A549 (cell line): ENCODE results near the gene SLC16A10. TPM values are rescaled to one million over a fixed set of nuclear protein-coding genes. Genes with fewer than 3 reads are reported as not detected.

ENCODE experiments used
- ATAC-seq, 2 experiments: fragments of 200-7000 bp in 1 of 2; fragments of >200 bp in 1 of 2; cut with Nextera tagmentation in 1 of 2; cut with Tn5 transposase in 1 of 2; 3 replicates each; pipeline versions ENCODE4 v1.8.0 to v1.9.1; 2018 to 2020; ENCODE audit warnings: mild to moderate bottlenecking in 1 of 2, moderate library complexity in 1 of 2
- CTCF ChIA-PET: fragments of 300-600 bp; sonication (Branson Sonifier 250); formaldehyde crosslinking; extraction: SDS; loops from one replicate; lab custom pipeline; 2021; ENCODE audit warnings: antibody characterized with exemption, inconsistent platforms; lab: Yijun Ruan, JAX
- POLR2A ChIA-PET: fragments of 350-600 bp; formaldehyde crosslinking; extraction: SDS; loops from one replicate; lab custom pipeline; 2021; ENCODE audit warnings: antibody characterized with exemption, inconsistent platforms; lab: Yijun Ruan, JAX
- DNase-seq, 2 experiments: peaks; one replicate each; pipeline versions ENCODE4 v3.0.0 to v3.0.0-alpha.2; 2011 to 2016; ENCODE audit warnings: low read depth in 1 of 2, low spot score in 1 of 2
- FAIRE-seq: peaks from 2 replicates; lab custom pipeline; 2011; peaks lifted over from hg19 to GRCh38; lab: Jason Lieb, UNC
- H3K27ac ChIP-seq, 2 experiments: fragments of >200 bp; sonication (Bioruptor Twin); formaldehyde crosslinking; 3 replicates each; pipeline ENCODE4 v1.5.1; 2016 to 2017
- H3K4me1 ChIP-seq: fragments of >200 bp; sonication (Bioruptor Twin); formaldehyde crosslinking; 3 replicates; pipeline ENCODE4 v1.6.1; 2016
- H3K4me2 ChIP-seq: fragments of >200 bp; sonication (Bioruptor Twin); formaldehyde crosslinking; 3 replicates; pipeline ENCODE4 v1.6.1; 2016
- H3K4me3 ChIP-seq: fragments of >200 bp; sonication (Bioruptor Twin); formaldehyde crosslinking; 3 replicates; pipeline ENCODE4 v1.5.1; 2016
- H3K9me3 ChIP-seq: fragments of >200 bp; sonication (Bioruptor Twin); formaldehyde crosslinking; 3 replicates; pipeline ENCODE4 v1.6.1; 2016
- CHD4 ChIP-seq: fragments of 200-600 bp; sonication (generic); IDR thresholded peaks from 2 replicates; pipeline ENCODE4 v1.6.1; 2016; ENCODE audit warnings: antibody characterized with exemption, mild to moderate bottlenecking, borderline replicate concordance
- EHF ChIP-seq: fragments of 250-450 bp; sonication (Bioruptor Pico); IDR thresholded peaks from 2 replicates; pipeline ENCODE4 v1.5.0; 2020; ENCODE audit warnings: mild to moderate bottlenecking
- EHMT2 ChIP-seq: fragments of 200-600 bp; sonication (generic); IDR thresholded peaks from 2 replicates; pipeline ENCODE4 v1.6.1; 2016; ENCODE audit warnings: antibody characterized with exemption, low read depth, mild to moderate bottlenecking, moderate library complexity
- EP300 ChIP-seq, 2 experiments: fragments of >200 bp; sonication (Bioruptor Twin); formaldehyde crosslinking; IDR thresholded peaks; 2 replicates in 1 of 2; 3 replicates in 1 of 2; pipeline ENCODE4 v1.6.1; 2016 to 2017
- HOXA7 ChIP-seq: fragments of 250-450 bp; sonication (Bioruptor Pico); IDR thresholded peaks from 2 replicates; pipeline ENCODE4 v1.5.0; 2020; ENCODE audit warnings: mild to moderate bottlenecking, moderate library complexity
- KDM1A ChIP-seq: fragments of 200-600 bp; sonication (generic); IDR thresholded peaks from 2 replicates; pipeline ENCODE4 v1.6.1; 2016; ENCODE audit warnings: low read depth, mild to moderate bottlenecking
- MAFK ChIP-seq: fragments of 450-650 bp; IDR thresholded peaks from 2 replicates; pipeline ENCODE4 v1.6.1; 2014; ENCODE audit not compliant: partially characterized antibody
- NPAS2 ChIP-seq: fragments of 250-450 bp; sonication (Bioruptor Pico); IDR thresholded peaks from 2 replicates; pipeline ENCODE4 v1.8.0; 2022; ENCODE audit warnings: mild to moderate bottlenecking, moderate library complexity, borderline replicate concordance
- PHF8 ChIP-seq: fragments of 200-600 bp; sonication (generic); IDR thresholded peaks from 2 replicates; pipeline ENCODE4 v1.6.1; 2016; ENCODE audit warnings: low read depth, mild to moderate bottlenecking, antibody characterized with exemption, moderate library complexity, borderline replicate concordance
- RAD21 ChIP-seq, 2 experiments: fragments of >200 bp in 1 of 2; sonication (Bioruptor Twin) in 1 of 2; formaldehyde crosslinking in 1 of 2; IDR thresholded peaks in 1 of 2; conservative IDR thresholded peaks in 1 of 2; 2 replicates in 1 of 2; 3 replicates in 1 of 2; pipeline ENCODE4 v1.6.1; 2012 to 2018; ENCODE audit warnings: inconsistent platforms in 1 of 2
- SMC3 ChIP-seq: fragments of >200 bp; sonication (Bioruptor Twin); formaldehyde crosslinking; IDR thresholded peaks from 3 replicates; pipeline ENCODE4 v1.6.1; 2018; ENCODE audit warnings: inconsistent platforms
- SREBF2 ChIP-seq: fragments of 450-650 bp; IDR thresholded peaks from 2 replicates; pipeline ENCODE4 v1.6.1; 2014; ENCODE audit warnings: mild to moderate bottlenecking, moderate library complexity
- ZC3H11A ChIP-seq: fragments of 450-650 bp; IDR thresholded peaks from 2 replicates; pipeline ENCODE4 v1.6.1; 2014; ENCODE audit warnings: antibody characterized with exemption, mild to moderate bottlenecking
- ZNF302 ChIP-seq: fragments of 250-450 bp; sonication (Bioruptor Pico); IDR thresholded peaks from 2 replicates; pipeline ENCODE4 v1.9.0; 2021; ENCODE audit warnings: inconsistent platforms, mild to moderate bottlenecking, moderate library complexity
- WGBS: methylation state at CpG from one replicate; pipeline ENCODE4 v1.1.6; 2017; ENCODE audit errors: missing lambda C conversion rate; 5-methylcytosine and 5-hydroxymethylcytosine counted together
- polyA plus RNA-seq, 4 experiments: library from polyadenylated mRNA; depleted of rRNA in 3 of 4; stranded (reverse); fragments of >200 nt; fragmentation: RNase III in 1 of 4; extraction: RNeasy Plus Mini Kit Qiagen cat#74134 plus additional on column Dnase treatment in 1 of 4; gene quantifications; 2 replicates in 3 of 4; 3 replicates in 1 of 4; pipeline ENCODE4 v1.2.3, GENCODE V29; 2011 to 2017
- TF ChIP-seq, protein P1 (sequence below): fragments of >200 bp; sonication (Bioruptor Twin); formaldehyde crosslinking; IDR thresholded peaks from 3 replicates; pipeline ENCODE4 v1.5.1; 2016
- TF ChIP-seq, protein P2 (sequence below): fragments of 150-350 bp; IDR thresholded peaks from 2 replicates; pipeline ENCODE4 v1.6.1; 2014; ENCODE audit warnings: low read depth, mild to moderate bottlenecking, low read length
- TF ChIP-seq, protein P3 (sequence below): IDR thresholded peaks from 2 replicates; pipeline ENCODE4 v1.6.1; 2012
- TF ChIP-seq, protein P4 (sequence below): fragments of 250-450 bp; sonication (Bioruptor Pico); IDR thresholded peaks from 2 replicates; pipeline ENCODE4 v1.5.0; 2021; ENCODE audit warnings: mild to moderate bottlenecking, moderate library complexity, borderline replicate concordance

The SLC16A10 gene
- polyA plus RNA-seq, 2 of the 4 experiments (the other 2 are of a cell fraction), result 0.27 to 1.00 TPM

DNA sequence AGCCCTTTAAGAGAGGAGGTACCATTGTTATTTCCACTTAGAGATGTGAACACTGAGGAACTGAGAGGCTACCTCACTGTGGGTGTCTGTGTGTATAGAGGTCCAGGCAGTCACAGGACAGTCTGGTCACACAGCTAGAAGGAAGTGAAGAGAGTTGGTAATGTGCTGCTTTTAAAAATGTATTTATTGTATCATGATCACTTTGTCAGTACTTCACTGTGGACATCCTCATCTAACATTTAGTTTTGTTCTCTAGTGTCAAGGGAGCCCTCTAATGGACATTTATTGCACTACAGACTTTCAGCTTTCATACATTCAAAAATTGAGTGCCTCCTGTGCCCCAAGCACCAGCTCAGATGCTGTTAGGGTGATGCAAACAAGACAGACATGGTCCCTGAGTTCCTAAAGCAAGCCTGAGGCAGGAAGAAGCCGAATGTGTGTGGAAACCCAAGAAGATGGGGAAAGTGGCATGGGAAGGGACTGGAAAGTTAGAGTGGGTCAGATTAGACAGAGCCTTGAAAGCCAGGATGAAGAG is 123.0 kb downstream of the SLC16A10 start:
- Histone ChIP-seq H3K27ac (no peak overlapping the region), H3K4me2 (no peak overlapping the region), H3K4me3 (no peak overlapping the region), H3K9me3 (no peaks in the 10 kb centered on the region), H3K4me1 (no peaks in the 10 kb centered on the region)
- no peak for FAIRE-seq
- DNase-seq, result peak; percentile 51 to 54
- TF ChIP-seq SMC3, result peak; percentile 71
- peak; percentile 73 to 74 for TF ChIP-seq RAD21 (conservative IDR thresholded peaks at IDR 0.05 in 1 of 2, IDR thresholded peaks at IDR 0.05 in 1 of 2)
- TF ChIP-seq, protein P1, sequence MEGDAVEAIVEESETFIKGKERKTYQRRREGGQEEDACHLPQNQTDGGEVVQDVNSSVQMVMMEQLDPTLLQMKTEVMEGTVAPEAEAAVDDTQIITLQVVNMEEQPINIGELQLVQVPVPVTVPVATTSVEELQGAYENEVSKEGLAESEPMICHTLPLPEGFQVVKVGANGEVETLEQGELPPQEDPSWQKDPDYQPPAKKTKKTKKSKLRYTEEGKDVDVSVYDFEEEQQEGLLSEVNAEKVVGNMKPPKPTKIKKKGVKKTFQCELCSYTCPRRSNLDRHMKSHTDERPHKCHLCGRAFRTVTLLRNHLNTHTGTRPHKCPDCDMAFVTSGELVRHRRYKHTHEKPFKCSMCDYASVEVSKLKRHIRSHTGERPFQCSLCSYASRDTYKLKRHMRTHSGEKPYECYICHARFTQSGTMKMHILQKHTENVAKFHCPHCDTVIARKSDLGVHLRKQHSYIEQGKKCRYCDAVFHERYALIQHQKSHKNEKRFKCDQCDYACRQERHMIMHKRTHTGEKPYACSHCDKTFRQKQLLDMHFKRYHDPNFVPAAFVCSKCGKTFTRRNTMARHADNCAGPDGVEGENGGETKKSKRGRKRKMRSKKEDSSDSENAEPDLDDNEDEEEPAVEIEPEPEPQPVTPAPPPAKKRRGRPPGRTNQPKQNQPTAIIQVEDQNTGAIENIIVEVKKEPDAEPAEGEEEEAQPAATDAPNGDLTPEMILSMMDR, result peak; percentile 66
- TF ChIP-seq, protein P2, sequence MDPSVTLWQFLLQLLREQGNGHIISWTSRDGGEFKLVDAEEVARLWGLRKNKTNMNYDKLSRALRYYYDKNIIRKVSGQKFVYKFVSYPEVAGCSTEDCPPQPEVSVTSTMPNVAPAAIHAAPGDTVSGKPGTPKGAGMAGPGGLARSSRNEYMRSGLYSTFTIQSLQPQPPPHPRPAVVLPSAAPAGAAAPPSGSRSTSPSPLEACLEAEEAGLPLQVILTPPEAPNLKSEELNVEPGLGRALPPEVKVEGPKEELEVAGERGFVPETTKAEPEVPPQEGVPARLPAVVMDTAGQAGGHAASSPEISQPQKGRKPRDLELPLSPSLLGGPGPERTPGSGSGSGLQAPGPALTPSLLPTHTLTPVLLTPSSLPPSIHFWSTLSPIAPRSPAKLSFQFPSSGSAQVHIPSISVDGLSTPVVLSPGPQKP, result no peak
- ChIA-PET CTCF (interaction anchor here (0.6 to 4.0 kb wide), 20 partner anchors 9 to 199 kb away, joined by 3 to 31 read pairs (median 6); a partner anchor contains a TSS), POLR2A (interaction anchor here (0.6 kb wide), 1 partner anchor 200 kb away, joined by 3 read pairs; no protein-coding TSS in a partner anchor)
- ATAC-seq, result peak; percentile 78 to 85; a peak in 5 of 6 replicates
- 0% methylated on average over 1 of the region's 1 CpG for WGBS

DNA sequence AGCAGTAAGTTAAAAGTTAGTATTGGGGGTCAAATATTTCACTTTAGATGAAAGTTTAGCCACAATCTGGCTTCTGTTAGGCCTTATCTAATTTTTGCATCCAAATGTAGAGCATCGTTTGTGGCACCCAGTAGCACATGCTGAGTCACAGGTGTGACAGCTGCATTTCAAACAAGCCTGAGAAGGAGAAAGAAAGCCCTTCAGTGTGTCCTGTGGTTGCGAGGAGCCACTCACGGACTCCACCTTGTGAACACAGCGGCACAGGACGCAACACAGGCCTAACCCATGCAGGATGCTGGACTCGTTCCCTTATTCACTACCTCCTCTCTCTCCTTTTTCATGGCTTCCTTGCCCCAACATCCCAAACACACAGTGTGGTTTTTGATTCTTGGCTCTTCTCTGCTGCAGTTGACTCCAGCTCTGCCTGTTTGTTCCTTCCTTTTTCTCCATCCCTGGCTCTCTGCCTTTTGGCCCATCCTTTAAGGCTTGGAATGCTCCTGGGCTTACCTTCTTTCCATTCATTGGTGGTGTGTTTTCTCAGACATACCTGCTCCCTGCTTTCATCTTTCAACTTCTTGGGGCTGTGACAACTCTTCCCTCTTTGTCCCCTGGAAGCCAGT is 124.2 kb downstream of the SLC16A10 start:
- CTCF ChIA-PET, result interaction anchor here (2.7 to 4.0 kb wide), 2 partner anchors 8 to 153 kb away, joined by 15 to 31 read pairs; no protein-coding TSS in a partner anchor
- Histone ChIP-seq H3K9me3 (no peaks in the 10 kb centered on the region), H3K27ac (no peak overlapping the region), H3K4me3 (no peak overlapping the region), H3K4me1 (no peaks in the 10 kb centered on the region), H3K4me2 (no peak overlapping the region)
- DNase-seq, result no peak
- POLR2A ChIA-PET, result no interaction called here
- WGBS, result 75% methylated on average over 6 of the region's 6 CpGs
- TF ChIP-seq EP300 (IDR thresholded peaks at IDR 0.05), result no peak
- no peak for TF ChIP-seq KDM1A
- TF ChIP-seq ZNF302 (CRISPR knock-in tag), result no peak
- no peak for FAIRE-seq
- ATAC-seq, result no peak

DNA sequence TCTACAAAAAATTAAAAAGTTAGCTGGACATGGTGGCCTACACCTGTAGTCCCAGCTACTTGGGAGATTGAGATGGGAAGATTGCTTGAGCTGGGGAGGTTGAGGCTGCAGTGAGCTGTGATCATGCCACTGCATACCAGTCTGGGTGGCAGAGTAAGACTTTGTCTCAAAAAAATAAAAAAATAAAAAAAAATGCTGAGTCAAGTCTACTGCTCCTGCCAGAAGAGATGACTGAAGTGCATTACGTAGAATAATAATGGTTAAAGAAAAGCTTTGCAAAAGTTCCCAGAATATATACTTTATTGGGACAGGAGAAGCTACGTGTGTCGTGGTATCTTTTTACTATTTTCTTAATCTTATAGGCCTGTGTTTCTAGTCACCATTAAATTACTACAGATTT is 125.3 kb downstream of the SLC16A10 start:
- Histone ChIP-seq H3K4me1 (no peaks in the 10 kb centered on the region), H3K4me3 (no peak overlapping the region), H3K4me2 (no peak overlapping the region), H3K9me3 (no peaks in the 10 kb centered on the region), H3K27ac (no peak overlapping the region)
- ChIA-PET CTCF (interaction anchor here (0.6 to 2.6 kb wide), 3 partner anchors 155 to 390 kb away, joined by 4 to 10 read pairs (median 9); no protein-coding TSS in a partner anchor), POLR2A (no interaction called here)
- DNase-seq (no peak), ATAC-seq (no peak), FAIRE-seq (no peak)
- TF ChIP-seq MAFK (peak; percentile 42), HOXA7 (no peak), NPAS2 (CRISPR knock-in tag) (no peak)
- WGBS, result 79% methylated on average over 3 of the region's 3 CpGs

DNA sequence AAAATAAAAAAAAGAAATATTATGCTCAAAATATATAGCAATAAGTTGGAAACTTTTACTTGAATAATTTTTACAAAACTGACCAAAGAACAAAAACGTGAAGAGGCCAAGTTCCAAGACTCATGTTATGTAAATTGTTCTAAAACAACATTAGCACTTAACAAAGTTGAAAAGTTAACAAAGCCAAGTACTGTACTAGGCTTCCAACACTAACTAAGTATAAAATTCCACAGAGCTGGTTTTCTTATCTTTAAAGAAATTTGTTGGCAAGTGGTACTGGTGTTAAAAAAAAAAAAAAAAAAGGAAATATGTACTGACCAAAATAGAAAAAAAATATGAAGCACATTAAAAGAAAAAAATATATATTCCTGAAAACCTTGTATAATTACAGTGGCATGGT is 127.8 kb downstream of the SLC16A10 start:
- Histone ChIP-seq H3K27ac (no peak overlapping the region), H3K4me3 (no peak overlapping the region), H3K4me1 (no peaks in the 10 kb centered on the region), H3K4me2 (no peak overlapping the region), H3K9me3 (no peaks in the 10 kb centered on the region)
- 30% methylated on average over 1 of the region's 1 CpG for WGBS
- CTCF ChIA-PET, result interaction anchor here (0.6 kb wide), 1 partner anchor 158 kb away, joined by 3 read pairs; no protein-coding TSS in a partner anchor
- no peak for DNase-seq
- POLR2A ChIA-PET, result no interaction called here
- no peak for ATAC-seq
- FAIRE-seq, result no peak
- no peak for TF ChIP-seq HOXA7
- TF ChIP-seq, protein P3, sequence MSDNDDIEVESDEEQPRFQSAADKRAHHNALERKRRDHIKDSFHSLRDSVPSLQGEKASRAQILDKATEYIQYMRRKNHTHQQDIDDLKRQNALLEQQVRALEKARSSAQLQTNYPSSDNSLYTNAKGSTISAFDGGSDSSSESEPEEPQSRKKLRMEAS, result no peak
- no peak for TF ChIP-seq EHMT2
- TF ChIP-seq, protein P2, result no peak
- TF ChIP-seq, protein P4, sequence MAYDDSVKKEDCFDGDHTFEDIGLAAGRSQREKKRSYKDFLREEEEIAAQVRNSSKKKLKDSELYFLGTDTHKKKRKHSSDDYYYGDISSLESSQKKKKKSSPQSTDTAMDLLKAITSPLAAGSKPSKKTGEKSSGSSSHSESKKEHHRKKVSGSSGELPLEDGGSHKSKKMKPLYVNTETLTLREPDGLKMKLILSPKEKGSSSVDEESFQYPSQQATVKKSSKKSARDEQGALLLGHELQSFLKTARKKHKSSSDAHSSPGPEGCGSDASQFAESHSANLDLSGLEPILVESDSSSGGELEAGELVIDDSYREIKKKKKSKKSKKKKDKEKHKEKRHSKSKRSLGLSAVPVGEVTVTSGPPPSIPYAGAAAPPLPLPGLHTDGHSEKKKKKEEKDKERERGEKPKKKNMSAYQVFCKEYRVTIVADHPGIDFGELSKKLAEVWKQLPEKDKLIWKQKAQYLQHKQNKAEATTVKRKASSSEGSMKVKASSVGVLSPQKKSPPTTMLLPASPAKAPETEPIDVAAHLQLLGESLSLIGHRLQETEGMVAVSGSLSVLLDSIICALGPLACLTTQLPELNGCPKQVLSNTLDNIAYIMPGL, result no peak
- no peak for TF ChIP-seq EHF (CRISPR knock-in tag)
- no peak for TF ChIP-seq SREBF2
- TF ChIP-seq PHF8, result no peak
- TF ChIP-seq ZC3H11A, result no peak
- no peak for TF ChIP-seq CHD4
